ENCODE results near the gene ZNG1A. TPM values are rescaled to one million over a fixed set of nuclear protein-coding genes. Genes with fewer than 3 reads are reported as not detected.

ZNG1A gene
- total RNA-seq, 1 experiment from 2014 or later: 34.6 TPM

DNA sequence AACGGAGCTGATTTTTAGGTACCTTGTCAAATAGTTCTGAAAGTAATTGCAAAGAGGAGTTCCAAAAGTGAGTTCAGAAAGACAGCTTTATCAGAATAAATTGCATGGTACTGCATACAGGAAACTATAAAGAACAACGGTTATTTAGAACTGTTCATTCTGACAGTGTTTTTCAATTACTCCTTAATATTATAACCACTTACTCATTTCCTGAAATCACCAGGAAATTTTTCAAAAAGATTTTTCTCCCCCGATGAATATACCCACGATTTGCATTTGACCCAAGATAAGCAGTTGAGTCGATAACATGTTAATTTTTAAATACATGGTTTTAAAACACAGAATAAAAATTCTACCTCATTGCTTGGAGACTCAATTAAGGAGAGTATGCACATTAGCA, 45.2 kb upstream of the ZNG1A start:
- H3K27me3 Mint-ChIP-seq (ENCODE audit: insufficient read depth, unreplicated experiment): no peaks in the 10 kb centered on the region
- Histone ChIP-seq H3K27me3 (replicated peaks; ENCODE audit: control insufficient read depth, insufficient read depth, low read length) (no peaks in the 10 kb centered on the region), H3K4me3 (ENCODE audit: low read depth, low read length) (no peak overlapping the region), H3K4me1 (peaks cover 35% of the 10 kb centered on the region), H3K36me3 (ENCODE audit: control insufficient read depth, insufficient read depth, low read length) (no peaks in the 10 kb centered on the region), H3K9me3 (no peaks in the 10 kb centered on the region)
- peaks cover 4% of the 10 kb centered on the region for H3K36me3 Mint-ChIP-seq (ENCODE audit: insufficient read depth, unreplicated experiment)
- peaks cover 14% of the 10 kb centered on the region for H3K4me1 Mint-ChIP-seq (ENCODE audit: low read depth, unreplicated experiment)
- H3K27ac Mint-ChIP-seq (ENCODE audit: unreplicated experiment): no peak overlapping the region
- POLR2A ChIA-PET: no interaction called here
- BruUV-seq (replicated peaks): no TSS peak
- DNase-seq: no peak
- CTCF ChIA-PET: interaction anchor here (1.7 kb wide), 1 partner anchor 10 kb away, joined by 3 read pairs; the partner anchor contains the start of gene DOCK8
- H3K9me3 Mint-ChIP-seq (ENCODE audit: unreplicated experiment): peaks cover 10% of the 10 kb centered on the region
- no peak overlapping the region for H3K4me3 Mint-ChIP-seq (ENCODE audit: unreplicated experiment)
- intact Hi-C loops (cut with micrococcal nuclease; ENCODE audit: unreplicated experiment): loop anchor here (5.0 kb wide), 1 partner anchor 33 kb away; no protein-coding TSS in a partner anchor
- no peak for TF ChIP-seq CTCF (IDR thresholded peaks at IDR 0.05; ENCODE audit: insufficient read depth in 1 of 2, low read depth in 1 of 2, low read length in 1 of 2, severe bottlenecking in 1 of 2, unreplicated experiment in 1 of 2)

GRCh38 chr9:223152-223551, 44.3 kb upstream of the ZNG1A start:
- peaks cover 4% of the 10 kb centered on the region for H3K36me3 Mint-ChIP-seq (ENCODE audit: insufficient read depth, unreplicated experiment)
- H3K27ac Mint-ChIP-seq (ENCODE audit: unreplicated experiment): no peak overlapping the region
- intact Hi-C loops (cut with micrococcal nuclease; ENCODE audit: unreplicated experiment): loop anchor here (5.0 kb wide), 1 partner anchor 34 kb away; no protein-coding TSS in a partner anchor
- no peaks in the 10 kb centered on the region for H3K27me3 ChIP-seq (replicated peaks; ENCODE audit: control insufficient read depth, insufficient read depth, low read length)
- no peak for TF ChIP-seq CTCF (IDR thresholded peaks at IDR 0.05; ENCODE audit: insufficient read depth in 1 of 2, low read depth in 1 of 2, low read length in 1 of 2, severe bottlenecking in 1 of 2, unreplicated experiment in 1 of 2)
- ChIA-PET POLR2A (interaction anchor here (0.8 kb wide), 1 partner anchor 9 kb away, joined by 8 read pairs; the partner anchor contains the start of gene DOCK8), CTCF (interaction anchor here (1.7 kb wide), 1 partner anchor 9 kb away, joined by 3 read pairs; the partner anchor contains the start of gene DOCK8)
- H3K9me3 ChIP-seq: no peaks in the 10 kb centered on the region
- no peak overlapping the region for H3K4me3 Mint-ChIP-seq (ENCODE audit: unreplicated experiment)
- no TSS peak for BruUV-seq (replicated peaks)
- H3K4me1 Mint-ChIP-seq (ENCODE audit: low read depth, unreplicated experiment): peaks cover 14% of the 10 kb centered on the region
- peaks cover 10% of the 10 kb centered on the region for H3K9me3 Mint-ChIP-seq (ENCODE audit: unreplicated experiment)
- no peak for DNase-seq
- peaks cover 39% of the 10 kb centered on the region for H3K4me1 ChIP-seq
- H3K36me3 ChIP-seq (ENCODE audit: control insufficient read depth, insufficient read depth, low read length): no peaks in the 10 kb centered on the region
- no peak overlapping the region for H3K4me3 ChIP-seq (ENCODE audit: low read depth, low read length)
- H3K27me3 Mint-ChIP-seq (ENCODE audit: insufficient read depth, unreplicated experiment): no peaks in the 10 kb centered on the region

DNA sequence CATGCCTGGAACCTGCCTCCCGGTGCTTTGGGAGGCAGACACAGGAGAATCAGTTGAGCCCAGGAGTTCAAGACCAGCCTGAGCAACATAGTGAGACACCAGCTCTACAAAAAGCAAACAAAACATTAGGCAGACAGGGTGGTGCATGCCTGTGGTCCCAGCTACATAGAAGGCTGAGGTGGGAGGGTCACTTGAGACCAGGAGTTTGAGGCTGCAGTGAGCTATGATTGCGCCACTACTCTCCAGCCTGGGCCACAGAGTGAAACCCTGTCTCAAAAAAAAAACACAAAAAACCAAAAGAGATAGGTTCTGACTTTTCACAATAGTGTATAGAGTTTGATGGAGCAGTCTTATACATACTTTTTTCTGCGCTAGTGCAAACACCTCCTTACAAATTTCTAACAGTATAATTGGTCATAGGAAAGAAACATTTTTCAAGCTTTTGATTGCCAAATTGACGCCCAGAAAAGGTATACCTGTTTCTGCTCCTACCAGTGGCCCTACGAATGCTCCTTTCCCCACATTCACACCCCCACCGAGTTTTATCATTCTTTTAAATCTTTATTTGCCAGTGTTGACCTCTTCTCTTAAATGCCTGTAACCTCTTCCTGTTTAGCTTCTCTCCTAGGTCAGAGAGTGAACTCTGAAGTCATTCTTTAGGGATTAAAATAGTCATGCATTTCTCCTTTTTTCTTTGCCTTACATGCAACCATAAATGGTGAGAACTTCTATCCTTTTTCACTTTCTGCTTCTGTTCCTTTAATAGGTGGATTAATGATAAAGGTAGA, 43.3 kb upstream of the ZNG1A start:
- Mint-ChIP-seq H3K27me3 (ENCODE audit: insufficient read depth, unreplicated experiment) (no peaks in the 10 kb centered on the region), H3K9me3 (ENCODE audit: unreplicated experiment) (peaks cover under 1% of the 10 kb centered on the region), H3K4me3 (ENCODE audit: unreplicated experiment) (peak overlapping the region; percentile 30), H3K36me3 (ENCODE audit: insufficient read depth, unreplicated experiment) (no peaks in the 10 kb centered on the region), H3K4me1 (ENCODE audit: low read depth, unreplicated experiment) (peaks cover 17% of the 10 kb centered on the region), H3K27ac (ENCODE audit: unreplicated experiment) (peak overlapping the region; percentile 44)
- Histone ChIP-seq H3K36me3 (ENCODE audit: control insufficient read depth, insufficient read depth, low read length) (no peaks in the 10 kb centered on the region), H3K4me1 (peaks cover 44% of the 10 kb centered on the region), H3K4me3 (ENCODE audit: low read depth, low read length) (no peak overlapping the region), H3K27me3 (replicated peaks; ENCODE audit: control insufficient read depth, insufficient read depth, low read length) (no peaks in the 10 kb centered on the region), H3K9me3 (no peaks in the 10 kb centered on the region)
- CTCF ChIA-PET: interaction anchor here (0.7 kb wide), 1 partner anchor 283 kb away, joined by 3 read pairs; the partner anchor contains the start of gene KANK1
- no TSS peak for BruUV-seq (replicated peaks)
- no peak for TF ChIP-seq CTCF (IDR thresholded peaks at IDR 0.05; ENCODE audit: insufficient read depth in 1 of 2, low read depth in 1 of 2, low read length in 1 of 2, severe bottlenecking in 1 of 2, unreplicated experiment in 1 of 2)
- intact Hi-C loops (cut with micrococcal nuclease; ENCODE audit: unreplicated experiment): loop anchor here (5.0 kb wide), 1 partner anchor 35 kb away; no protein-coding TSS in a partner anchor
- POLR2A ChIA-PET: interaction anchor here (0.7 kb wide), 1 partner anchor 235 kb away, joined by 3 read pairs; no protein-coding TSS in a partner anchor
- DNase-seq: peak; percentile 20 to 33
